K562 (cell line): ENCODE data around the gene PRR29. TPM values are rescaled to one million over a fixed set of nuclear protein-coding genes. Genes with fewer than 3 reads are reported as not detected.

ENCODE experiments used
- ATF1 ChIP-seq, 2 experiments: fragments of 450-650 bp in 1 of 2; IDR thresholded peaks; 2 replicates each; pipeline ENCODE4 v1.6.1; 2016; ENCODE audit warnings: missing compliant biosample characterization in 1 of 2, missing genetic modification characterization in 1 of 2
- CBX8 ChIP-seq: fragments of 200-600 bp; sonication (generic); IDR thresholded peaks from 2 replicates; pipeline ENCODE4 v1.6.1; 2012; ENCODE audit warnings: borderline replicate concordance, mixed run types, low read depth, mild to moderate bottlenecking, moderate library complexity, mixed read lengths, low read length, control low read depth, inconsistent platforms; ENCODE audit not compliant: poor library complexity, severe bottlenecking; ENCODE audit errors: extremely low read depth
- CREB1 ChIP-seq, 2 experiments: sonication (generic) in 1 of 2; formaldehyde crosslinking in 1 of 2; IDR thresholded peaks; 2 replicates each; pipeline versions ENCODE4 v1.6.1 to v1.8.0; 2012 to 2022; ENCODE audit warnings: inconsistent platforms in 1 of 2, mild to moderate bottlenecking in 1 of 2, missing genetic modification reagents in 1 of 2, moderate library complexity in 1 of 2
- ETV6 ChIP-seq, 3 experiments: fragments of 150-350 bp in 1 of 3; sonication (generic) in 1 of 3; formaldehyde crosslinking in 1 of 3; IDR thresholded peaks; 2 replicates each; pipeline versions ENCODE4 v1.6.1 to v1.8.0; 2014 to 2022; ENCODE audit warnings: borderline replicate concordance in 2 of 3, low read depth in 2 of 3, antibody characterized with exemption in 1 of 3, low read length in 1 of 3, mild to moderate bottlenecking in 1 of 3, missing genetic modification reagents in 1 of 3
- FOXP1 ChIP-seq: sonication (generic); formaldehyde crosslinking; IDR thresholded peaks from 2 replicates; pipeline ENCODE4 v1.8.0; 2022; ENCODE audit warnings: mild to moderate bottlenecking, missing genetic modification reagents
- HDGF ChIP-seq: fragments of 450-650 bp; IDR thresholded peaks from 2 replicates; pipeline ENCODE4 v1.6.1; 2016
- MAFG ChIP-seq: fragments of 450-650 bp; conservative IDR thresholded peaks from 2 replicates; pipeline ENCODE4 v1.6.1; 2016; ENCODE audit warnings: missing genetic modification characterization, missing compliant biosample characterization
- OTX1 ChIP-seq: fragments of 450-650 bp; formaldehyde crosslinking; IDR thresholded peaks from 2 replicates; pipeline ENCODE4 v1.4.0; 2022; ENCODE audit warnings: mild to moderate bottlenecking
- POU5F1 ChIP-seq: fragments of 150-350 bp; IDR thresholded peaks from 2 replicates; pipeline ENCODE4 v1.6.1; 2014; ENCODE audit warnings: borderline replicate concordance, low read length, low read depth, mild to moderate bottlenecking; ENCODE audit not compliant: partially characterized antibody
- STAG1 ChIP-seq: sonication (generic); formaldehyde crosslinking; IDR thresholded peaks from 2 replicates; pipeline ENCODE4 v1.5.0; 2020; ENCODE audit warnings: missing genetic modification reagents, borderline replicate concordance
- XRCC4 ChIP-seq: IDR thresholded peaks from one replicate; pipeline ENCODE4 v1.6.1; 2011; ENCODE audit not compliant: insufficient read depth, insufficient read length; ENCODE audit errors: extremely low read depth
- ZBTB5 ChIP-seq: fragments of 450-650 bp; IDR thresholded peaks from 2 replicates; pipeline ENCODE4 v1.6.1; 2017; ENCODE audit warnings: antibody characterized with exemption
- ZC3H4 ChIP-seq: sonication (generic); formaldehyde crosslinking; IDR thresholded peaks from 2 replicates; pipeline ENCODE4 v1.9.0; 2021; ENCODE audit warnings: missing genetic modification reagents, borderline replicate concordance
- ZNF431 ChIP-seq: sonication (generic); formaldehyde crosslinking; IDR thresholded peaks from 2 replicates; pipeline ENCODE4 v1.8.0; 2022; ENCODE audit warnings: mild to moderate bottlenecking, missing genetic modification reagents
- ZNF449 ChIP-seq: fragments of 250-450 bp; sonication (Bioruptor Pico); IDR thresholded peaks from 2 replicates; pipeline ENCODE4 v1.8.0; 2022; ENCODE audit warnings: moderate library complexity, mild to moderate bottlenecking, inconsistent platforms
- ZNF57 ChIP-seq: fragments of 450-650 bp; formaldehyde crosslinking; IDR thresholded peaks from 2 replicates; pipeline ENCODE4 v1.4.0; 2020; ENCODE audit warnings: mild to moderate bottlenecking, moderate library complexity
- ZNF830 ChIP-seq: fragments of 250-450 bp; sonication (Bioruptor Pico); IDR thresholded peaks from 2 replicates; pipeline ENCODE4 v1.5.0; 2021; ENCODE audit warnings: mild to moderate bottlenecking
- polyA plus RNA-seq, 8 experiments: library from polyadenylated mRNA; depleted of rRNA in 4 of 8; stranded (reverse) in 5 of 8; unstranded in 3 of 8; fragments of >200 nt; fragmentation: Nextera tagmentation in 2 of 8; fragmentation: Illumina TruSeq in 1 of 8; extraction: Ambion mirVana in 2 of 8; extraction: Trizol in 1 of 8; gene quantifications; 2 replicates each; pipeline versions ENCODE4 v1.2.1 to v1.2.3, GENCODE V29; 2011 to 2014; ENCODE audit warnings: inconsistent platforms in 1 of 8, missing spikeins in 1 of 8
- total RNA-seq, 7 experiments: library from RNA; depleted of rRNA in 6 of 7; stranded (reverse); fragments of >200 nt in 6 of 7; fragmentation: Illumina TruSeq in 2 of 7; extraction: Trizol in 2 of 7; gene quantifications; 2 replicates each; pipeline versions ENCODE4 v1.2.1 to v1.2.3, GENCODE V29; 2011 to 2021; ENCODE audit warnings: low replicate concordance in 1 of 7

Gene PRR29
- total and polyA plus RNA-seq, 9 of the 15 experiments (the other 6 are each of a cell fraction or from before 2014, with no cell fraction given): 0.08 to 0.58 (median 0.15) TPM; not detected in 5

GRCh38 chr17:64006361-64007088 lies 8.4 kb downstream of the PRR29 start (continued):
- TF ChIP-seq ETV6 (IDR thresholded peaks at IDR 0.05; ENCODE audit: borderline replicate concordance in 1 of 2, low read depth in 2 of 2, low read length in 1 of 2) (no peak), ETV6 (CRISPR knock-in tag; IDR thresholded peaks at IDR 0.05; ENCODE audit: borderline replicate concordance) (no peak), ZNF830 (CRISPR knock-in tag) (no peak), HDGF (no peak), XRCC4 (no peak), OTX1 (CRISPR knock-in tag) (no peak), CBX8 (no peak), ZC3H4 (CRISPR knock-in tag) (no peak), STAG1 (no peak), ZBTB5 (no peak), ZNF431 (CRISPR knock-in tag) (no peak), FOXP1 (CRISPR knock-in tag) (no peak), CREB1 (IDR thresholded peaks at IDR 0.05) (no peak), CREB1 (CRISPR knock-in tag; IDR thresholded peaks at IDR 0.05) (no peak; the same call in 1 of the 2 replicates), ATF1 (CRISPR knock-in tag; IDR thresholded peaks at IDR 0.05) (no peak), ATF1 (tag; IDR thresholded peaks at IDR 0.05) (peak; percentile 57), ZNF57 (CRISPR knock-in tag) (no peak), ZNF449 (CRISPR knock-in tag) (no peak), MAFG (tag) (0 out of 2 replicates have a peak, but pooled peaks have one; percentile 20), POU5F1 (no peak)
